Panc1 (cell line): ENCODE results near the gene TMEM168. TPM values are rescaled to one million over a fixed set of nuclear protein-coding genes. Genes with fewer than 3 reads are reported as not detected.

Experiments
- ATAC-seq: fragments of 200-7000 bp; cut with Tn5 transposase; 2 replicates; pipeline ENCODE4 v1.9.1; 2020; ENCODE audit warnings: mild to moderate bottlenecking, moderate library complexity
- BruUV-seq: library from RNA; stranded (reverse); fragments of 400-500 nt; replicated peaks from 2 replicates; lab custom pipeline; 2021; lab: Mats Ljungman, UMichigan
- CTCF ChIA-PET: fragments of 300-600 bp; sonication (Branson Sonifier 250); formaldehyde crosslinking; loops from one replicate; lab custom pipeline; 2022; ENCODE audit warnings: antibody characterized with exemption; lab: Charles Lee
- POLR2A ChIA-PET: fragments of 300-600 bp; sonication (Branson Sonifier 250); formaldehyde crosslinking; loops from one replicate; lab custom pipeline; 2022; ENCODE audit warnings: antibody characterized with exemption; lab: Charles Lee
- DNase-seq: peaks from one replicate; pipeline ENCODE4 v3.0.0-alpha.2; 2010; ENCODE audit warnings: low read depth, low spot score
- H3K27ac ChIP-seq: 2 replicates; pipeline ENCODE4 v1.5.1; 2011; ENCODE audit warnings: mild to moderate bottlenecking, low read length, inconsistent platforms
- H3K27me3 ChIP-seq: fragments of 200-500 bp; sonication (Bioruptor generic); 2 replicates; pipeline ENCODE4 v1.6.0; 2014; ENCODE audit warnings: low read length, inconsistent platforms; ENCODE audit not compliant: control insufficient read depth, insufficient read depth
- H3K36me3 ChIP-seq: fragments of 200-500 bp; sonication (Bioruptor generic); 2 replicates; pipeline ENCODE4 v1.5.1; 2014; ENCODE audit warnings: inconsistent platforms, mild to moderate bottlenecking, low read length, moderate library complexity; ENCODE audit not compliant: control insufficient read depth, insufficient read depth
- H3K4me1 ChIP-seq: 2 replicates; pipeline ENCODE4 v1.5.1; 2011; ENCODE audit warnings: inconsistent platforms, mild to moderate bottlenecking, low read length, moderate library complexity; ENCODE audit not compliant: control insufficient read depth, insufficient read depth
- H3K4me3 ChIP-seq, 2 experiments: 2 replicates each; pipeline ENCODE4 v1.5.1; 2011 to 2012; ENCODE audit warnings: low read depth in 2 of 2, low read length in 2 of 2, mild to moderate bottlenecking in 2 of 2, inconsistent platforms in 1 of 2, moderate library complexity in 1 of 2
- H3K9me3 ChIP-seq: fragments of 200-500 bp; sonication (Bioruptor generic); 2 replicates; pipeline ENCODE4 v1.5.1; 2014; ENCODE audit warnings: low read depth, mild to moderate bottlenecking, inconsistent platforms, low read length, moderate library complexity; ENCODE audit not compliant: control insufficient read depth, insufficient read depth
- POLR2AphosphoS5 ChIP-seq: IDR thresholded peaks from 2 replicates; pipeline ENCODE4 v1.6.1; 2012; ENCODE audit warnings: mild to moderate bottlenecking, low read depth, low read length, moderate library complexity
- SIN3A ChIP-seq: IDR thresholded peaks from 2 replicates; pipeline ENCODE4 v1.6.1; 2012; ENCODE audit warnings: low read depth, mild to moderate bottlenecking, low read length, moderate library complexity, borderline replicate concordance; ENCODE audit not compliant: insufficient read depth
- TCF7L2 ChIP-seq: IDR thresholded peaks from 2 replicates; pipeline ENCODE4 v1.6.1; 2011; ENCODE audit warnings: mild to moderate bottlenecking, low read depth, low read length, inconsistent platforms
- in situ Hi-C: cut with HindIII; loops from 2 replicates; pipeline ENCODE4 v1.10.0; 2016; ENCODE audit warnings: low sequenced_read_pairs, low pct_unique_long_range_greater_than_20kb
- intact Hi-C: fragments of 100-400 bp; cut with micrococcal nuclease; formaldehyde crosslinking; loops from one replicate; pipeline ENCODE4 v1.10.0; 2022; ENCODE audit not compliant: unreplicated experiment
- total RNA-seq: library from RNA; stranded (reverse); gene quantifications from one replicate; pipeline ENCODE4 v1.2.1, GENCODE V29; 2021; ENCODE audit not compliant: unreplicated experiment
- TF ChIP-seq, protein P1 (sequence below): fragments of 450-650 bp; IDR thresholded peaks from 2 replicates; pipeline ENCODE4 v1.5.1; 2017; ENCODE audit warnings: mild to moderate bottlenecking
- TF ChIP-seq, protein P2 (sequence below), 2 experiments: IDR thresholded peaks; 2 replicates each; pipeline ENCODE4 v1.6.1; 2011 to 2012; ENCODE audit warnings: low read depth in 2 of 2, control low read depth in 1 of 2, low read length in 1 of 2, mild to moderate bottlenecking in 1 of 2, moderate library complexity in 1 of 2; ENCODE audit not compliant: insufficient read depth in 1 of 2

The TMEM168 gene
- total RNA-seq, 1 experiment from 2014 or later: 0.26 TPM

DNA sequence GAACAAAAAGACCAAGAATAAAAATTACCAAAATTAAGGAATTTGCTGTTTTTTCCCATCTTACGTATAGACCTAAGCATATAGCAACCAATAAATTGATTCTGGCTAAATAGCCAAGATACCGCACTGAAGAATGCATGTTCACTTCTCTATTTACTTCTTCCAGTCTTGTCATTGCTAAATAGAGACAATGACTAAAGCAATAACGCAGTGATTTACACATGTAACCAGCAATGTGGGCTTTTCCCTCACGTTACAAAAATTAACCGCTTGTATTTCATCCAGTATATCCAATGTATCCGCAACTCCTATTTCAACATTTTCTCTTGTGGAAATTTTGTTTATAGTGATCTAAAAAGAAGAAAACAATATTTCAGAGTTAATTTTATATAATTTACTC, 5.6 kb downstream of the TMEM168 start:
- ChIA-PET POLR2A (no interaction called here), CTCF (no interaction called here)
- intact Hi-C loops: no loop called here
- BruUV-seq: no TSS peak
- ATAC-seq (no peak), DNase-seq (no peak)
- Histone ChIP-seq H3K36me3 (no peaks in the 10 kb centered on the region; the same call in 1 of the 2 replicates), H3K4me3 (no peak overlapping the region), H3K9me3 (no peaks in the 10 kb centered on the region), H3K4me1 (no peaks in the 10 kb centered on the region), H3K27ac (no peak overlapping the region), H3K27me3 (no peaks in the 10 kb centered on the region)
- in situ Hi-C loops: no loop called here
- TF ChIP-seq, protein P1, sequence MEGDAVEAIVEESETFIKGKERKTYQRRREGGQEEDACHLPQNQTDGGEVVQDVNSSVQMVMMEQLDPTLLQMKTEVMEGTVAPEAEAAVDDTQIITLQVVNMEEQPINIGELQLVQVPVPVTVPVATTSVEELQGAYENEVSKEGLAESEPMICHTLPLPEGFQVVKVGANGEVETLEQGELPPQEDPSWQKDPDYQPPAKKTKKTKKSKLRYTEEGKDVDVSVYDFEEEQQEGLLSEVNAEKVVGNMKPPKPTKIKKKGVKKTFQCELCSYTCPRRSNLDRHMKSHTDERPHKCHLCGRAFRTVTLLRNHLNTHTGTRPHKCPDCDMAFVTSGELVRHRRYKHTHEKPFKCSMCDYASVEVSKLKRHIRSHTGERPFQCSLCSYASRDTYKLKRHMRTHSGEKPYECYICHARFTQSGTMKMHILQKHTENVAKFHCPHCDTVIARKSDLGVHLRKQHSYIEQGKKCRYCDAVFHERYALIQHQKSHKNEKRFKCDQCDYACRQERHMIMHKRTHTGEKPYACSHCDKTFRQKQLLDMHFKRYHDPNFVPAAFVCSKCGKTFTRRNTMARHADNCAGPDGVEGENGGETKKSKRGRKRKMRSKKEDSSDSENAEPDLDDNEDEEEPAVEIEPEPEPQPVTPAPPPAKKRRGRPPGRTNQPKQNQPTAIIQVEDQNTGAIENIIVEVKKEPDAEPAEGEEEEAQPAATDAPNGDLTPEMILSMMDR: no peak
- TF ChIP-seq TCF7L2 (no peak), SIN3A (no peak), POLR2AphosphoS5 (no peak)
- TF ChIP-seq, protein P2, sequence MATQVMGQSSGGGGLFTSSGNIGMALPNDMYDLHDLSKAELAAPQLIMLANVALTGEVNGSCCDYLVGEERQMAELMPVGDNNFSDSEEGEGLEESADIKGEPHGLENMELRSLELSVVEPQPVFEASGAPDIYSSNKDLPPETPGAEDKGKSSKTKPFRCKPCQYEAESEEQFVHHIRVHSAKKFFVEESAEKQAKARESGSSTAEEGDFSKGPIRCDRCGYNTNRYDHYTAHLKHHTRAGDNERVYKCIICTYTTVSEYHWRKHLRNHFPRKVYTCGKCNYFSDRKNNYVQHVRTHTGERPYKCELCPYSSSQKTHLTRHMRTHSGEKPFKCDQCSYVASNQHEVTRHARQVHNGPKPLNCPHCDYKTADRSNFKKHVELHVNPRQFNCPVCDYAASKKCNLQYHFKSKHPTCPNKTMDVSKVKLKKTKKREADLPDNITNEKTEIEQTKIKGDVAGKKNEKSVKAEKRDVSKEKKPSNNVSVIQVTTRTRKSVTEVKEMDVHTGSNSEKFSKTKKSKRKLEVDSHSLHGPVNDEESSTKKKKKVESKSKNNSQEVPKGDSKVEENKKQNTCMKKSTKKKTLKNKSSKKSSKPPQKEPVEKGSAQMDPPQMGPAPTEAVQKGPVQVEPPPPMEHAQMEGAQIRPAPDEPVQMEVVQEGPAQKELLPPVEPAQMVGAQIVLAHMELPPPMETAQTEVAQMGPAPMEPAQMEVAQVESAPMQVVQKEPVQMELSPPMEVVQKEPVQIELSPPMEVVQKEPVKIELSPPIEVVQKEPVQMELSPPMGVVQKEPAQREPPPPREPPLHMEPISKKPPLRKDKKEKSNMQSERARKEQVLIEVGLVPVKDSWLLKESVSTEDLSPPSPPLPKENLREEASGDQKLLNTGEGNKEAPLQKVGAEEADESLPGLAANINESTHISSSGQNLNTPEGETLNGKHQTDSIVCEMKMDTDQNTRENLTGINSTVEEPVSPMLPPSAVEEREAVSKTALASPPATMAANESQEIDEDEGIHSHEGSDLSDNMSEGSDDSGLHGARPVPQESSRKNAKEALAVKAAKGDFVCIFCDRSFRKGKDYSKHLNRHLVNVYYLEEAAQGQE (IDR thresholded peaks at IDR 0.05; ENCODE audit: insufficient read depth in 1 of 2, low read depth in 2 of 2, low read length in 1 of 2): no peak

DNA sequence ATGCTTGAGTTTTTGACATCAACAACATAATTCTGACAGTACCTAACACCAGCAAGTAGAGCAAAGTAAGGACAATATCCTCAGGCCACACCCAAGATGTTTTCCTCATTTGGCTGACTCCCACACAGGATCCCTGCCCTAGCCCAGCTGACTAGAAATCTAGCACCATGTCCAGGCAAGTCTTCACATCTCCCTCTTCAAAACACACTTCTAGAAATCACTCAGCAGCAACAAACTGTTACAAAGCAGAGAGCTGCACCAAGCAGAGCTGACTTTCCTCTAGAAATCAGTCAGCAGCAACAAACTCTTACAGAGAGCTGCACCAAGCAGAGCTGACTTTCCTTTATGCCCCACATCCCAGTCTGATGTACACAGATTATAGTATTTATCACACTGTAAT, 7.7 kb downstream of the TMEM168 start:
- no peaks in the 10 kb centered on the region for H3K4me1 ChIP-seq

More for the DNA sequence above, 7.7 kb downstream of the TMEM168 start:
- Histone ChIP-seq H3K27ac (no peak overlapping the region), H3K4me3 (no peak overlapping the region), H3K27me3 (no peaks in the 10 kb centered on the region), H3K9me3 (no peaks in the 10 kb centered on the region), H3K36me3 (no peaks in the 10 kb centered on the region)
- in situ Hi-C loops: no loop called here
- ChIA-PET POLR2A (no interaction called here), CTCF (no interaction called here)
- TF ChIP-seq, protein P2 (IDR thresholded peaks at IDR 0.05; ENCODE audit: insufficient read depth in 1 of 2, low read depth in 2 of 2, low read length in 1 of 2): no peak
- TF ChIP-seq TCF7L2 (no peak), SIN3A (no peak), POLR2AphosphoS5 (no peak)
- TF ChIP-seq, protein P1: no peak
- no TSS peak for BruUV-seq
- intact Hi-C loops: no loop called here
- no peak for DNase-seq
- ATAC-seq: no peak
